HCT116 (cell line): ENCODE measurements around the gene NOXRED1. TPM values are rescaled to one million over a fixed set of nuclear protein-coding genes. Genes with fewer than 3 reads are reported as not detected.

Source experiments
- ATAC-seq: fragments of 200-7000 bp; cut with Tn5 transposase; 2 replicates; pipeline ENCODE4 v1.9.1; 2020; ENCODE audit warnings: mild to moderate bottlenecking, moderate library complexity
- BruUV-seq: library from RNA; stranded (reverse); fragments of 400-500 nt; replicated peaks from 2 replicates; lab custom pipeline; 2021; lab: Mats Ljungman, UMichigan
- CTCF ChIA-PET: fragments of 300-600 bp; sonication (Branson Sonifier 250); formaldehyde crosslinking; loops from one replicate; lab custom pipeline; 2021; ENCODE audit warnings: antibody characterized with exemption; lab: Charles Lee
- POLR2A ChIA-PET: fragments of 300-600, 350-600 bp; sonication (Branson Sonifier 250); formaldehyde crosslinking; loops from one replicate; lab custom pipeline; 2021; ENCODE audit warnings: antibody characterized with exemption; lab: Charles Lee
- RAD21 ChIA-PET, 2 experiments: fragments of 300-600 bp; sonication (Branson Sonifier 250); formaldehyde crosslinking; loops; one replicate each; lab custom pipeline; 2023; ENCODE audit warnings: low total read pairs in 2 of 2; ENCODE audit not compliant: uncharacterized antibody in 2 of 2, unreplicated experiment in 2 of 2, low non-redundant PET in 1 of 2; lab: Charles Lee
- DNase-seq: peaks from one replicate; pipeline ENCODE4 v3.0.0-alpha.2; 2010; ENCODE audit warnings: low read depth, low spot score
- H2AFZ ChIP-seq: fragments of 200-600 bp; shearing (Covaris generic), sonication (generic); 2 replicates; pipeline ENCODE4 v1.6.1; 2017; ENCODE audit warnings: low read depth, mixed run types, mixed read lengths, antibody characterized with exemption, low read length; ENCODE audit not compliant: poor library complexity, severe bottlenecking
- H3K27ac ChIP-seq: 2 replicates; pipeline ENCODE4 v1.5.1; 2012; ENCODE audit warnings: low read depth, low read length
- H3K27me3 ChIP-seq: fragments of 200-600 bp; sonication (generic); 2 replicates; pipeline ENCODE4 v1.6.1; 2016; ENCODE audit warnings: mixed run types, low read length, mixed read lengths; ENCODE audit not compliant: insufficient read depth
- H3K36me3 ChIP-seq, 2 experiments: fragments of 200-500 bp in 1 of 2; fragments of 200-600 bp in 1 of 2; sonication (Bioruptor generic) in 1 of 2; sonication (generic) in 1 of 2; 2 replicates each; pipeline versions ENCODE4 v1.5.1 to v1.6.1; 2014 to 2016; ENCODE audit warnings: low read length in 2 of 2, inconsistent platforms in 1 of 2, mixed read lengths in 1 of 2, mixed run types in 1 of 2; ENCODE audit not compliant: insufficient read depth in 2 of 2, control insufficient read depth in 1 of 2
- H3K4me1 ChIP-seq, 2 experiments: fragments of 200-600 bp in 1 of 2; sonication (generic) in 1 of 2; 2 replicates each; pipeline versions ENCODE4 v1.5.1 to v1.6.1; 2012 to 2017; ENCODE audit warnings: low read length in 2 of 2, inconsistent platforms in 1 of 2, mild to moderate bottlenecking in 1 of 2, mixed read lengths in 1 of 2, mixed run types in 1 of 2, moderate library complexity in 1 of 2; ENCODE audit not compliant: insufficient read depth in 2 of 2, control insufficient read depth in 1 of 2
- H3K4me2 ChIP-seq: fragments of 200-600 bp; sonication (generic); 2 replicates; pipeline ENCODE4 v1.6.1; 2017; ENCODE audit warnings: mixed run types, low read length, mixed read lengths
- H3K4me3 ChIP-seq, 2 experiments: fragments of 200-600 bp in 1 of 2; sonication (generic) in 1 of 2; replicated peaks in 1 of 2; 2 replicates each; pipeline ENCODE4 v1.5.1; 2011 to 2016; ENCODE audit warnings: low read length in 2 of 2, control low read depth in 1 of 2, low read depth in 1 of 2, mild to moderate bottlenecking in 1 of 2, mixed read lengths in 1 of 2, mixed run types in 1 of 2
- H3K79me2 ChIP-seq: fragments of 200-600 bp; sonication (generic); 2 replicates; pipeline ENCODE4 v1.6.1; 2017; ENCODE audit warnings: mild to moderate bottlenecking, mixed run types, low read length, moderate library complexity, mixed read lengths; ENCODE audit not compliant: insufficient read depth
- H3K9ac ChIP-seq: fragments of 200-600 bp; sonication (generic); 2 replicates; pipeline ENCODE4 v1.6.1; 2016; ENCODE audit warnings: low read length, mixed read lengths
- H3K9me2 ChIP-seq: fragments of 200-600 bp; sonication (generic), shearing (Covaris generic); 2 replicates; pipeline ENCODE4 v1.6.1; 2017; ENCODE audit warnings: mixed run types, mild to moderate bottlenecking, moderate library complexity; ENCODE audit not compliant: insufficient read depth
- H3K9me3 ChIP-seq, 2 experiments: fragments of 200-500 bp in 1 of 2; fragments of 200-600 bp in 1 of 2; sonication (Bioruptor generic) in 1 of 2; sonication (generic) in 1 of 2; 2 replicates each; pipeline ENCODE4 v1.6.1; 2014 to 2017; ENCODE audit warnings: low read length in 2 of 2, mixed read lengths in 2 of 2, inconsistent platforms in 1 of 2, low read depth in 1 of 2, mild to moderate bottlenecking in 1 of 2, mixed run types in 1 of 2, moderate library complexity in 1 of 2; ENCODE audit not compliant: control insufficient read depth in 1 of 2, insufficient read depth in 1 of 2
- H4K20me1 ChIP-seq: fragments of 200-600 bp; sonication (generic), shearing (Covaris generic); 2 replicates; pipeline ENCODE4 v1.6.1; 2017; ENCODE audit warnings: mixed run types, mild to moderate bottlenecking, moderate library complexity; ENCODE audit not compliant: insufficient read depth
- ATF3 ChIP-seq: IDR thresholded peaks from 2 replicates; pipeline ENCODE4 v1.6.1; 2012
- CBX3 ChIP-seq: IDR thresholded peaks from 2 replicates; pipeline ENCODE4 v1.6.1; 2012; ENCODE audit warnings: low read depth
- CEBPB ChIP-seq: IDR thresholded peaks from 2 replicates; pipeline ENCODE4 v1.6.1; 2012; ENCODE audit warnings: low read depth
- EGR1 ChIP-seq: IDR thresholded peaks from 2 replicates; pipeline ENCODE4 v1.6.1; 2012; ENCODE audit warnings: low read depth
- ELF1 ChIP-seq: IDR thresholded peaks from 2 replicates; pipeline ENCODE4 v1.6.1; 2012; ENCODE audit warnings: low read depth, borderline replicate concordance
- EZH2 ChIP-seq: fragments of 200-600 bp; sonication (generic); IDR thresholded peaks from 2 replicates; pipeline ENCODE4 v1.6.1; 2017; ENCODE audit warnings: antibody characterized with exemption, mixed run types
- FOSL1 ChIP-seq: IDR thresholded peaks from 2 replicates; pipeline ENCODE4 v1.6.1; 2012; ENCODE audit warnings: low read depth
- JUND ChIP-seq: IDR thresholded peaks from 2 replicates; pipeline ENCODE4 v1.6.1; 2012
- POLR2A ChIP-seq: IDR thresholded peaks from 2 replicates; pipeline ENCODE4 v1.7.0; 2011; ENCODE audit warnings: borderline replicate concordance; ENCODE audit not compliant: insufficient read depth, insufficient read length; ENCODE audit errors: extremely low read depth
- RAD21 ChIP-seq: IDR thresholded peaks from 2 replicates; pipeline ENCODE4 v1.6.1; 2012; ENCODE audit warnings: low read depth, mild to moderate bottlenecking
- REST ChIP-seq: IDR thresholded peaks from 2 replicates; pipeline ENCODE4 v1.6.1; 2012; ENCODE audit warnings: low read depth
- SIN3A ChIP-seq: IDR thresholded peaks from 2 replicates; pipeline ENCODE4 v1.6.1; 2012; ENCODE audit warnings: low read depth
- SP1 ChIP-seq: IDR thresholded peaks from 2 replicates; pipeline ENCODE4 v1.6.1; 2012; ENCODE audit warnings: low read depth
- SRF ChIP-seq: IDR thresholded peaks from 2 replicates; pipeline ENCODE4 v1.6.1; 2012; ENCODE audit warnings: low read depth
- YY1 ChIP-seq: IDR thresholded peaks from 2 replicates; pipeline ENCODE4 v1.6.1; 2011; ENCODE audit warnings: low read length, low read depth, moderate library complexity, mild to moderate bottlenecking; ENCODE audit not compliant: insufficient replicate concordance; ENCODE audit errors: extremely low read depth
- ZFX ChIP-seq: fragments of 450-650 bp; IDR thresholded peaks from 2 replicates; pipeline ENCODE4 v1.6.1; 2017
- ZNF274 ChIP-seq: fragments of 200-500 bp; sonication (Bioruptor generic); IDR thresholded peaks from 2 replicates; pipeline ENCODE4 v1.6.1; 2014; ENCODE audit warnings: mild to moderate bottlenecking, low read depth, low read length, inconsistent platforms
- intact Hi-C: fragments of 100-400 bp; cut with micrococcal nuclease; formaldehyde crosslinking; loops from 2 replicates; pipeline ENCODE4 v1.10.0; 2022
- total RNA-seq: library from RNA; stranded (reverse); gene quantifications from one replicate; pipeline ENCODE4 v1.2.1, GENCODE V29; 2021; ENCODE audit not compliant: unreplicated experiment

The NOXRED1 gene
- total RNA-seq, 1 experiment from 2014 or later = 0.66 TPM

- Histone ChIP-seq H3K4me3 (no peak overlapping the region), H3K9me3 (no peaks in the 10 kb centered on the region), H3K36me3 (no peaks in the 10 kb centered on the region), H3K79me2 (no peaks in the 10 kb centered on the region), H3K9ac (no peak overlapping the region), H4K20me1 (no peaks in the 10 kb centered on the region), H3K27me3 (no peaks in the 10 kb centered on the region), H3K4me1 (no peaks in the 10 kb centered on the region), H2AFZ (no peak overlapping the region), H3K9me2 (no peaks in the 10 kb centered on the region), H3K4me2 (no peak overlapping the region), H3K27ac (no peak overlapping the region)
- TF ChIP-seq REST (no peak), ELF1 (no peak), SRF (no peak), POLR2A (no peak), SIN3A (no peak), YY1 (no peak), CBX3 (no peak), JUND (no peak)
- RAD21 ChIA-PET = no interaction called here
- POLR2A ChIA-PET = no interaction called here
- intact Hi-C loops = no loop called here
- ATAC-seq = no peak
- no peak for DNase-seq
- BruUV-seq = no TSS peak
- CTCF ChIA-PET = no interaction called here
Measured at GRCh38 chr14:77390188-77390587, 33.1 kb downstream of the NOXRED1 start.

GRCh38 chr14:77378701-77379100 lies 44.6 kb downstream of the NOXRED1 start:
- Histone ChIP-seq H3K4me1 (peaks cover 12 to 16% of the 10 kb centered on the region in 2 experiments; a peak in 3 of 4 replicates), H2AFZ (no peak overlapping the region), H3K79me2 (peaks cover 21% of the 10 kb centered on the region), H3K9me2 (no peaks in the 10 kb centered on the region), H3K9ac (no peak overlapping the region), H3K27ac (no peak overlapping the region), H3K4me2 (no peak overlapping the region), H3K4me3 (no peak overlapping the region), H3K27me3 (no peaks in the 10 kb centered on the region; the same call in 1 of the 2 replicates), H3K36me3 (no peaks in the 10 kb centered on the region), H3K9me3 (no peaks in the 10 kb centered on the region), H4K20me1 (no peaks in the 10 kb centered on the region)
- no peak for DNase-seq
- ChIA-PET POLR2A (no interaction called here), CTCF (no interaction called here), RAD21 (no interaction called here)
- intact Hi-C loops = loop anchor here (5.0 kb wide), 1 partner anchor 79 kb away; the partner anchor contains the start of genes AHSA1 and VIPAS39
- BruUV-seq = no TSS peak
- ATAC-seq = no peak
- TF ChIP-seq FOSL1 (no peak), POLR2A (no peak), RAD21 (no peak), SRF (no peak), SP1 (no peak), EZH2 (no peak), CEBPB (no peak), JUND (no peak), ATF3 (no peak), EGR1 (no peak), ZNF274 (no peak), REST (no peak), ZFX (no peak), SIN3A (no peak)
